HepG2 (cell line): Measurements from ENCODE around the gene VEGFB. TPM values are rescaled to one million over a fixed set of nuclear protein-coding genes. Genes with fewer than 3 reads are reported as not detected.

Experiments
- KAT8 ChIP-seq: IDR thresholded peaks from 2 replicates; pipeline ENCODE4 v1.6.1; 2016; ENCODE audit warnings: missing genetic modification reagents, missing compliant biosample characterization
- NFATC3 ChIP-seq: sonication (generic); formaldehyde crosslinking; IDR thresholded peaks from 2 replicates; pipeline ENCODE4 v1.5.1; 2020; ENCODE audit warnings: mild to moderate bottlenecking, missing genetic modification reagents
- SKI ChIP-seq: fragments of 450-650 bp; IDR thresholded peaks from one replicate; pipeline ENCODE4 v1.6.1; 2018; ENCODE audit warnings: mild to moderate bottlenecking; ENCODE audit not compliant: partially characterized antibody
- SP4 ChIP-seq: sonication (generic); formaldehyde crosslinking; IDR thresholded peaks from 2 replicates; pipeline ENCODE4 v1.8.1; 2023; ENCODE audit warnings: mild to moderate bottlenecking, missing genetic modification reagents
- SPEN ChIP-seq: sonication (generic); formaldehyde crosslinking; IDR thresholded peaks from 2 replicates; pipeline ENCODE4 v1.5.1; 2020; ENCODE audit warnings: low read depth, mild to moderate bottlenecking, missing genetic modification reagents
- ZBTB21 ChIP-seq: sonication (generic); formaldehyde crosslinking; IDR thresholded peaks from 2 replicates; pipeline ENCODE4 v1.4.0; 2020; ENCODE audit warnings: missing genetic modification reagents
- ZNF205 ChIP-seq: IDR thresholded peaks from 2 replicates; pipeline ENCODE4 v1.6.1; 2018; ENCODE audit warnings: missing biosample characterization, missing genetic modification reagents
- ZNF331 ChIP-seq: sonication (generic); formaldehyde crosslinking; IDR thresholded peaks from 2 replicates; pipeline ENCODE4 v1.4.0; 2020; ENCODE audit warnings: missing genetic modification reagents
- ZNF383 ChIP-seq: sonication (generic); formaldehyde crosslinking; IDR thresholded peaks from 2 replicates; pipeline ENCODE4 v1.4.0; 2020; ENCODE audit warnings: missing genetic modification reagents, mild to moderate bottlenecking, borderline replicate concordance
- ZNF441 ChIP-seq: sonication (generic); formaldehyde crosslinking; IDR thresholded peaks from 2 replicates; pipeline ENCODE4 v1.7.0; 2021; ENCODE audit warnings: missing genetic modification reagents, borderline replicate concordance
- ZNF607 ChIP-seq: sonication (generic); formaldehyde crosslinking; IDR thresholded peaks from 2 replicates; pipeline ENCODE4 v1.5.1; 2020; ENCODE audit warnings: missing genetic modification reagents, mild to moderate bottlenecking, borderline replicate concordance
- polyA plus RNA-seq, 8 experiments: library from polyadenylated mRNA; depleted of rRNA in 3 of 8; stranded (reverse) in 7 of 8; unstranded in 1 of 8; fragments of >200 nt; fragmentation: Illumina TruSeq in 4 of 8; extraction: Trizol in 4 of 8; gene quantifications; 2 replicates each; pipeline versions ENCODE4 v1.2.1 to v1.2.3, GENCODE V29; 2011 to 2016; ENCODE audit warnings: low read depth in 4 of 8, missing spikeins in 1 of 8, mixed read lengths in 1 of 8; ENCODE audit not compliant: insufficient read depth in 1 of 8
- total RNA-seq, 5 experiments: library from RNA; depleted of rRNA; stranded (reverse); fragments of >200 nt; fragmentation: Illumina TruSeq; extraction: Trizol; gene quantifications; 2 replicates each; pipeline ENCODE4 v1.2.3, GENCODE V29; 2016; ENCODE audit warnings: low read depth in 1 of 5
- TF ChIP-seq, protein P1 (sequence below): sonication (generic); formaldehyde crosslinking; IDR thresholded peaks from 2 replicates; pipeline ENCODE4 v1.5.1; 2020; ENCODE audit warnings: mild to moderate bottlenecking, moderate library complexity, missing genetic modification reagents
- TF ChIP-seq, protein P2 (sequence below): sonication (generic); formaldehyde crosslinking; IDR thresholded peaks from 2 replicates; pipeline ENCODE4 v1.5.0; 2020; ENCODE audit warnings: mild to moderate bottlenecking, missing genetic modification reagents
- TF ChIP-seq, protein P3 (sequence below): IDR thresholded peaks from 2 replicates; pipeline ENCODE4 v1.6.1; 2016

VEGFB gene
- total and polyA plus RNA-seq, 2 of the 13 experiments (the other 11 are each of a cell fraction or from before 2014, with no cell fraction given), result 9.0 to 11.3 TPM

DNA sequence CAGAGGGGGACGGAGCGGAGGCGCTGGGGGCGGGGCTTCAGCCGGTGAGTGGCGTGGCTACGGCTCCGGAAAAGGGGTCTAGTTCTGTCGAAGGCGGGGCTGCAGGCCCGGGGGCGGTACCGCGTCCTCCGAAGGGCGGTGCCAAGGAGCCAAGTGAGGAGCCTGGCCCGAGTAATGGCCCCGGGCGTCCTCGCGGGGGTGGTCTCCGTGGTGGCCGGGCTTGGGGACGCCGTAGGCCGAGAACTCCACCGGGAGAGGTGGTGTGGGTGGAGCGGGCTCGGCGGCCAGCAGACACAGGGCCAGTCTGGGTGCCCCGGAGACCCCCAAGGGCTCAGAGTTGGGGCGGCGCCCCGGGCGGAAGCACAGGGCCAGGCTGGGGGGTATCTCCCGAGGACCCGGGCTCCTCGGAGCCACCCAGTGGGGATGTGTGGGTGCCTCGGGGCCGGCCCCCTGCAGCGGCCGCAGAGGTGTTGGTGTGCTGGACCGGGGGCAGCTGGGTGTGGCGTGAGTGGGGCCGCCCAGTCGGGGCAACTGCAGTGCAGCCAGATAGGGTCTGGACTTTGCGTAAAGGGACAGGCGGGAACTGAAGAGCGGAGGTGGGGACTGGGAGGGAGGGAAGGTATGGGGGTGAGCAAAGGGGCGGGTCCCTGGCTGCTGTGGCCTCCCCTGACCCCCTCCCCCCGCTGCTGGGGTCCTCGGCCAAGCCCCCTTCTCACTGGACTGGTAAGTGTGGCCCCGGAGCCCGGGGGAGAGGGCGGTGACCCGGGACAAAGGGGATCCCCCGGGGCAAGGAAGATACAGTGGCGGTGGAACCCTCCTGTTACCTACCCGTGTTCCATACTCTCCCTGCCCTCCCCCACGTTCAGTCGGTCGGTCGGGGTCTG lies 7.3 kb downstream of the VEGFB start (continued):
- TF ChIP-seq, protein P1, sequence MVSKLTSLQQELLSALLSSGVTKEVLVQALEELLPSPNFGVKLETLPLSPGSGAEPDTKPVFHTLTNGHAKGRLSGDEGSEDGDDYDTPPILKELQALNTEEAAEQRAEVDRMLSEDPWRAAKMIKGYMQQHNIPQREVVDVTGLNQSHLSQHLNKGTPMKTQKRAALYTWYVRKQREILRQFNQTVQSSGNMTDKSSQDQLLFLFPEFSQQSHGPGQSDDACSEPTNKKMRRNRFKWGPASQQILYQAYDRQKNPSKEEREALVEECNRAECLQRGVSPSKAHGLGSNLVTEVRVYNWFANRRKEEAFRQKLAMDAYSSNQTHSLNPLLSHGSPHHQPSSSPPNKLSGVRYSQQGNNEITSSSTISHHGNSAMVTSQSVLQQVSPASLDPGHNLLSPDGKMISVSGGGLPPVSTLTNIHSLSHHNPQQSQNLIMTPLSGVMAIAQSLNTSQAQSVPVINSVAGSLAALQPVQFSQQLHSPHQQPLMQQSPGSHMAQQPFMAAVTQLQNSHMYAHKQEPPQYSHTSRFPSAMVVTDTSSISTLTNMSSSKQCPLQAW (CRISPR knock-in tag), result peak; percentile 17; the same call in 1 of the 2 replicates
- TF ChIP-seq ZNF205 (CRISPR knock-in tag) (no peak), SP4 (peak; percentile 55), KAT8 (0 out of 2 replicates have a peak, but pooled peaks have one; percentile 53), SKI (no peak), NFATC3 (CRISPR knock-in tag) (0 out of 2 replicates have a peak, but pooled peaks have one; percentile 47), ZNF383 (CRISPR knock-in tag) (no peak; the same call in 1 of the 2 replicates), ZNF331 (CRISPR knock-in tag) (0 out of 2 replicates have a peak, but pooled peaks have one; percentile 4), ZBTB21 (CRISPR knock-in tag) (no peak), SPEN (no peak), ZNF441 (CRISPR knock-in tag) (peak; percentile 61; the same call in 1 of the 2 replicates), ZNF607 (CRISPR knock-in tag) (peak; percentile 48; the same call in 1 of the 2 replicates)
- TF ChIP-seq, protein P2, sequence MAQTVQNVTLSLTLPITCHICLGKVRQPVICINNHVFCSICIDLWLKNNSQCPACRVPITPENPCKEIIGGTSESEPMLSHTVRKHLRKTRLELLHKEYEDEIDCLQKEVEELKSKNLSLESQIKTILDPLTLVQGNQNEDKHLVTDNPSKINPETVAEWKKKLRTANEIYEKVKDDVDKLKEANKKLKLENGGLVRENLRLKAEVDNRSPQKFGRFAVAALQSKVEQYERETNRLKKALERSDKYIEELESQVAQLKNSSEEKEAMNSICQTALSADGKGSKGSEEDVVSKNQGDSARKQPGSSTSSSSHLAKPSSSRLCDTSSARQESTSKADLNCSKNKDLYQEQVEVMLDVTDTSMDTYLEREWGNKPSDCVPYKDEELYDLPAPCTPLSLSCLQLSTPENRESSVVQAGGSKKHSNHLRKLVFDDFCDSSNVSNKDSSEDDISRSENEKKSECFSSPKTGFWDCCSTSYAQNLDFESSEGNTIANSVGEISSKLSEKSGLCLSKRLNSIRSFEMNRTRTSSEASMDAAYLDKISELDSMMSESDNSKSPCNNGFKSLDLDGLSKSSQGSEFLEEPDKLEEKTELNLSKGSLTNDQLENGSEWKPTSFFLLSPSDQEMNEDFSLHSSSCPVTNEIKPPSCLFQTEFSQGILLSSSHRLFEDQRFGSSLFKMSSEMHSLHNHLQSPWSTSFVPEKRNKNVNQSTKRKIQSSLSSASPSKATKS (CRISPR knock-in tag), result no peak
- TF ChIP-seq, protein P3, sequence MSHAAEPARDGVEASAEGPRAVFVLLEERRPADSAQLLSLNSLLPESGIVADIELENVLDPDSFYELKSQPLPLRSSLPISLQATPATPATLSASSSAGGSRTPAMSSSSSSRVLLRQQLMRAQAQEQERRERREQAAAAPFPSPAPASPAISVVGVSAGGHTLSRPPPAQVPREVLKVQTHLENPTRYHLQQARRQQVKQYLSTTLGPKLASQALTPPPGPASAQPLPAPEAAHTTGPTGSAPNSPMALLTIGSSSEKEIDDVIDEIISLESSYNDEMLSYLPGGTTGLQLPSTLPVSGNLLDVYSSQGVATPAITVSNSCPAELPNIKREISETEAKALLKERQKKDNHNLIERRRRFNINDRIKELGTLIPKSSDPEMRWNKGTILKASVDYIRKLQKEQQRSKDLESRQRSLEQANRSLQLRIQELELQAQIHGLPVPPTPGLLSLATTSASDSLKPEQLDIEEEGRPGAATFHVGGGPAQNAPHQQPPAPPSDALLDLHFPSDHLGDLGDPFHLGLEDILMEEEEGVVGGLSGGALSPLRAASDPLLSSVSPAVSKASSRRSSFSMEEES (CRISPR knock-in tag), result peak; percentile 37; the same call in 1 of the 2 replicates
